ENCODE results near the gene KAZN. TPM values are rescaled to one million over a fixed set of nuclear protein-coding genes. Genes with fewer than 3 reads are reported as not detected.

KAZN gene
- total RNA-seq, 4 donors from 2014 or later = 0.77 to 12.3 (median 4.9) TPM

GRCh38 chr1:15000671-15001070 lies 402.2 kb downstream of the KAZN start:
- no peaks in the 10 kb centered on the region for H3K27me3 ChIP-seq
- H3K36me3 ChIP-seq = no peaks in the 10 kb centered on the region
- intact Hi-C loops (cut with DNase I; ENCODE audit: low total_unique reads) = no loop called here
- H3K27ac ChIP-seq = no peak overlapping the region
- no peaks in the 10 kb centered on the region for H3K4me1 ChIP-seq
- H3K4me3 ChIP-seq = no peak overlapping the region
- TF ChIP-seq CTCF (IDR thresholded peaks at IDR 0.05) (no peak), POLR2A (IDR thresholded peaks at IDR 0.05) (no peak)
- H3K9me3 ChIP-seq = no peaks in the 10 kb centered on the region
- no peak for DNase-seq

GRCh38 chr1:15001317-15001915 lies 402.9 kb downstream of the KAZN start:
- Histone ChIP-seq H3K36me3 (no peaks in the 10 kb centered on the region), H3K27ac (no peak overlapping the region), H3K9me3 (no peaks in the 10 kb centered on the region), H3K4me3 (no peak overlapping the region), H3K4me1 (no peaks in the 10 kb centered on the region), H3K27me3 (no peaks in the 10 kb centered on the region)
- TF ChIP-seq CTCF (IDR thresholded peaks at IDR 0.05) (no peak), POLR2A (IDR thresholded peaks at IDR 0.05) (no peak)
- intact Hi-C loops (cut with DNase I; ENCODE audit: low total_unique reads) = no loop called here
- DNase-seq = no peak

GRCh38 chr1:15002325-15002724 lies 403.8 kb downstream of the KAZN start:
- DNase-seq = no peak
- Histone ChIP-seq H3K27me3 (no peaks in the 10 kb centered on the region), H3K9me3 (no peaks in the 10 kb centered on the region), H3K27ac (no peak overlapping the region), H3K36me3 (no peaks in the 10 kb centered on the region), H3K4me1 (no peaks in the 10 kb centered on the region), H3K4me3 (no peak overlapping the region)
- TF ChIP-seq POLR2A (IDR thresholded peaks at IDR 0.05) (no peak), CTCF (IDR thresholded peaks at IDR 0.05) (no peak)
- intact Hi-C loops (cut with DNase I; ENCODE audit: low total_unique reads) = no loop called here

- H3K36me3 ChIP-seq = no peaks in the 10 kb centered on the region
- DNase-seq = no peak
- TF ChIP-seq POLR2A (IDR thresholded peaks at IDR 0.05) (no peak), CTCF (IDR thresholded peaks at IDR 0.05) (no peak)
- no peaks in the 10 kb centered on the region for H3K9me3 ChIP-seq
- intact Hi-C loops (cut with DNase I; ENCODE audit: low total_unique reads) = no loop called here
- H3K4me3 ChIP-seq = no peak overlapping the region
- no peak overlapping the region for H3K27ac ChIP-seq
- no peaks in the 10 kb centered on the region for H3K4me1 ChIP-seq
- no peaks in the 10 kb centered on the region for H3K27me3 ChIP-seq
Measured at GRCh38 chr1:15004396-15004795, 405.9 kb downstream of the KAZN start.

GRCh38 chr1:15005116-15005515 lies 406.6 kb downstream of the KAZN start:
- Histone ChIP-seq H3K27me3 (no peaks in the 10 kb centered on the region), H3K4me1 (no peaks in the 10 kb centered on the region), H3K4me3 (no peak overlapping the region), H3K9me3 (no peaks in the 10 kb centered on the region), H3K27ac (no peak overlapping the region), H3K36me3 (no peaks in the 10 kb centered on the region)
- TF ChIP-seq POLR2A (IDR thresholded peaks at IDR 0.05) (no peak), CTCF (IDR thresholded peaks at IDR 0.05) (no peak)
- intact Hi-C loops (cut with DNase I; ENCODE audit: low total_unique reads) = no loop called here
- DNase-seq = no peak
